ENCODE results near the gene ATP2A1. TPM values are rescaled to one million over a fixed set of nuclear protein-coding genes. Genes with fewer than 3 reads are reported as not detected.

ATP2A1 gene
- total and polyA plus RNA-seq, 2 of the 4 experiments (the other 2 are of a cell fraction): under 0.01 to 0.63 TPM

DNA sequence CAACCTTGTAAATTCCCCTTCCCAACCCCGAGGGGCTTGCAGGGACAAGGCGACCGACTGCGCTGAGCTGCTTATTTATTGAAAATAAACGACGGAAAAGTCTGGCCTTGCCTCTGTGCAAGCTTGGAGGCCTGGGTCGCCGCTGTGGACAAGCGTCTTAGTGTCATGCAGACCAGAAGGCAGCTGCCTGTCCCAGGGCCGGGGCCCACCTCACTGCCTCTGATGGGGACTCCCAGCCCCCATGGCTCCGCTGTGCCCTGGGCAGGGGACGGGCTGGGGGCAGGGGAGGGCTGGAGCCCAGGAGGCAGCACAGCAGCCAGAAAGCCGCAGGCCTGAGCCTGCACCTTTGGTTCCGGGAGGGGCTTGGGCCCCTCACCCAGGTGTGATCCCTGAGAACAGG is 26.1 kb downstream of the ATP2A1 start:
- no peak overlapping the region for H3K4me3 ChIP-seq (ENCODE audit: insufficient read depth, low read depth, low read length)
- dilution Hi-C loops (cut with HindIII; ENCODE audit: low sequenced_read_pairs, unreplicated experiment): no loop called here
- no peak overlapping the region for H4K8ac ChIP-seq (ENCODE audit: low read depth in 2 of 2, low read length in 2 of 2)
- no peak overlapping the region for H2AFZ ChIP-seq (replicated peaks; ENCODE audit: low read length, poor library complexity)
- TF ChIP-seq MAFK (IDR thresholded peaks at IDR 0.05; ENCODE audit: low read depth, low read length) (no peak), CEBPB (IDR thresholded peaks at IDR 0.05; ENCODE audit: low read depth, low read length) (no peak)
- no TSS peak for BruUV-seq (replicated peaks)
- no peak overlapping the region for H3K14ac ChIP-seq (replicated peaks; ENCODE audit: low read depth, low read length)
- DNase-seq (no peak), ATAC-seq (ENCODE audit: low read depth) (no peak)
- H2AK5ac ChIP-seq (ENCODE audit: low read depth, low read length): no peak overlapping the region
- H3K4ac ChIP-seq (ENCODE audit: low read depth, low read length): no peak overlapping the region
- no peak overlapping the region for H3K4me2 ChIP-seq (ENCODE audit: low read depth, low read length)
- no peak overlapping the region for H2BK5ac ChIP-seq (ENCODE audit: low read depth, low read length, poor library complexity, severe bottlenecking)
- no peak overlapping the region for H3K56ac ChIP-seq (ENCODE audit: extremely low read depth, insufficient read depth, low read length)
- H2BK120ac ChIP-seq (ENCODE audit: low read depth, low read length): no peak overlapping the region
- H3K9ac ChIP-seq (ENCODE audit: low read depth, low read length): no peak overlapping the region
- no peaks in the 10 kb centered on the region for H3K9me3 ChIP-seq (ENCODE audit: control insufficient read depth, insufficient read depth, low read length)
- H4K5ac ChIP-seq (ENCODE audit: low read depth, low read length): no peak overlapping the region
- H2AK9ac ChIP-seq (replicated peaks; ENCODE audit: low read depth, low read length, poor library complexity): no peak overlapping the region
- no peaks in the 10 kb centered on the region for H3K9me1 ChIP-seq (ENCODE audit: insufficient read depth, low read length)
- no peak overlapping the region for H3K27ac ChIP-seq (ENCODE audit: insufficient read depth, low read length)
- H3K23ac ChIP-seq (ENCODE audit: low read depth, low read length): no peak overlapping the region
- no peak overlapping the region for H2BK20ac ChIP-seq (ENCODE audit: low read depth, low read length)
- H3K36me3 ChIP-seq (ENCODE audit: control insufficient read depth, insufficient read depth, low read length): peaks cover 16% of the 10 kb centered on the region
- no peaks in the 10 kb centered on the region for H3K79me1 ChIP-seq (ENCODE audit: low read depth in 1 of 2, low read length in 2 of 2)
- 58% methylated on average over 10 of the region's 14 CpGs; no CpG with 5 or more reads in 1 of the 2 experiments for WGBS, 2 experiments (ENCODE audit: extremely low coverage in 2 of 2, insufficient read length in 1 of 2)
- no peaks in the 10 kb centered on the region for H3K4me1 ChIP-seq (ENCODE audit: control insufficient read depth, insufficient read depth, low read length)
- H2BK15ac ChIP-seq (ENCODE audit: low read depth, low read length): no peak overlapping the region
- in situ Hi-C loops (cut with MboI; ENCODE audit: low sequenced_read_pairs): no loop called here
- H3K18ac ChIP-seq (ENCODE audit: low read depth, low read length): no peak overlapping the region
- ChIA-PET POLR2A (ENCODE audit: unreplicated experiment) (no interaction called here), CTCF (interaction anchor here (0.7 kb wide), 1 partner anchor 10 kb away, joined by 3 read pairs; no protein-coding TSS in a partner anchor)
- no peaks in the 10 kb centered on the region for H4K20me1 ChIP-seq (ENCODE audit: insufficient read depth, low read length)
- no peak overlapping the region for H4K91ac ChIP-seq (ENCODE audit: insufficient read depth, low read depth, low read length)
- intact Hi-C loops (cut with micrococcal nuclease): no loop called here
- no peaks in the 10 kb centered on the region for H3K27me3 ChIP-seq (ENCODE audit: control insufficient read depth, insufficient read depth, low read length)
